ENCODE data around the gene TGFB3.
"Not testable (repeated sequence)": the region's sequence is repeated elsewhere in the genome, so short reads cannot be mapped to it uniquely, and the experiment has no call there.

DNA sequence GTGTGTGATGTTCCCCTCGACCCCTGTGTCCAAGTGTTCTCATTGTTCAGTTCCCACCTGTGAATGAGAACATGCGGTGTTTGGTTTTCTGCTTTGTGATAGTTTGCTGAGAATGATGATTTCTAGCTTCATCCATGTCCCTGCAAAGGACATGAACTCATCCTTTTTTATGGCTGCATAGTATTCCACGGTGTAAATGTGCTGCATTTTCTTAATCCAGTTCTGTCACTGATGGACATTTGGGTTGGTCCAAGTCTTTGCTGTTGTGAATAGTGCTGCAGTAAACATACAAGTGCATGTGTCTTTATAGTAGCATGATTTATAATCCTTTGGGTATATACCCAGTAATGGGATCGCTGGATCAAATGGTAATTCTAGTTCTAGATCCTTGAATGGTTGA lies 61.4 kb downstream of the TGFB3 start:
- TF ChIP-seq, protein P1, sequence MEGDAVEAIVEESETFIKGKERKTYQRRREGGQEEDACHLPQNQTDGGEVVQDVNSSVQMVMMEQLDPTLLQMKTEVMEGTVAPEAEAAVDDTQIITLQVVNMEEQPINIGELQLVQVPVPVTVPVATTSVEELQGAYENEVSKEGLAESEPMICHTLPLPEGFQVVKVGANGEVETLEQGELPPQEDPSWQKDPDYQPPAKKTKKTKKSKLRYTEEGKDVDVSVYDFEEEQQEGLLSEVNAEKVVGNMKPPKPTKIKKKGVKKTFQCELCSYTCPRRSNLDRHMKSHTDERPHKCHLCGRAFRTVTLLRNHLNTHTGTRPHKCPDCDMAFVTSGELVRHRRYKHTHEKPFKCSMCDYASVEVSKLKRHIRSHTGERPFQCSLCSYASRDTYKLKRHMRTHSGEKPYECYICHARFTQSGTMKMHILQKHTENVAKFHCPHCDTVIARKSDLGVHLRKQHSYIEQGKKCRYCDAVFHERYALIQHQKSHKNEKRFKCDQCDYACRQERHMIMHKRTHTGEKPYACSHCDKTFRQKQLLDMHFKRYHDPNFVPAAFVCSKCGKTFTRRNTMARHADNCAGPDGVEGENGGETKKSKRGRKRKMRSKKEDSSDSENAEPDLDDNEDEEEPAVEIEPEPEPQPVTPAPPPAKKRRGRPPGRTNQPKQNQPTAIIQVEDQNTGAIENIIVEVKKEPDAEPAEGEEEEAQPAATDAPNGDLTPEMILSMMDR (IDR thresholded peaks at IDR 0.05; ENCODE audit: low read depth, low read length, poor library complexity, severe bottlenecking) = not testable (repeated sequence)
- TF ChIP-seq EZH2phosphoT487 (IDR thresholded peaks at IDR 0.05; ENCODE audit: borderline replicate concordance, low read length) = not testable (repeated sequence)

Data from DOHH2 (cell line).